ENCODE data around the gene TGFB1I1.

DNA sequence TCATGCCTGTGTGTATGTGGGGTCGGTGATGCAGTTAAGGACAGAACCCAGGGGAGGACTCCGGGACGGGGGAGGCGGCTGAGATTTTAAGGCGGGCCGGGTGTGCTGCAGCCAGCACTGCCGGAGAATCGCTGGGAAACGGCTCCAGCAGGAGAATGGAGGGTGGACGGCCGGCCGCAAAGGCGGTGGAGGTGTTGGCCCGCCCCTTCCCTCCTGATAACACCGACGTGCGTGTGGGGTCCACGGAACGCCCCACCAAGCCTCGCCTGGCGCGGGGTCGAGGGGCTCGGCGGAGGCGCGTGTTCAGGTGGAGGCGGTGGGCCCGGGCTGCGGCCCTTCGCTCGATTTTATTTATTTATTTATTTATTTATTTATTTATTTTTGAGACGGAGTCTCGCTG is 30.0 kb upstream of the TGFB1I1 start:
- no peak for TF ChIP-seq EZH2phosphoT487 (IDR thresholded peaks at IDR 0.05; ENCODE audit: low read depth)
- TF ChIP-seq, protein P1, sequence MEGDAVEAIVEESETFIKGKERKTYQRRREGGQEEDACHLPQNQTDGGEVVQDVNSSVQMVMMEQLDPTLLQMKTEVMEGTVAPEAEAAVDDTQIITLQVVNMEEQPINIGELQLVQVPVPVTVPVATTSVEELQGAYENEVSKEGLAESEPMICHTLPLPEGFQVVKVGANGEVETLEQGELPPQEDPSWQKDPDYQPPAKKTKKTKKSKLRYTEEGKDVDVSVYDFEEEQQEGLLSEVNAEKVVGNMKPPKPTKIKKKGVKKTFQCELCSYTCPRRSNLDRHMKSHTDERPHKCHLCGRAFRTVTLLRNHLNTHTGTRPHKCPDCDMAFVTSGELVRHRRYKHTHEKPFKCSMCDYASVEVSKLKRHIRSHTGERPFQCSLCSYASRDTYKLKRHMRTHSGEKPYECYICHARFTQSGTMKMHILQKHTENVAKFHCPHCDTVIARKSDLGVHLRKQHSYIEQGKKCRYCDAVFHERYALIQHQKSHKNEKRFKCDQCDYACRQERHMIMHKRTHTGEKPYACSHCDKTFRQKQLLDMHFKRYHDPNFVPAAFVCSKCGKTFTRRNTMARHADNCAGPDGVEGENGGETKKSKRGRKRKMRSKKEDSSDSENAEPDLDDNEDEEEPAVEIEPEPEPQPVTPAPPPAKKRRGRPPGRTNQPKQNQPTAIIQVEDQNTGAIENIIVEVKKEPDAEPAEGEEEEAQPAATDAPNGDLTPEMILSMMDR (IDR thresholded peaks at IDR 0.05; ENCODE audit: low read depth, low read length) = no peak
